Bladder microvascular endothelial cell (primary cell): ENCODE results near the gene UIMC1. TPM values are rescaled to one million over a fixed set of nuclear protein-coding genes. Genes with fewer than 3 reads are reported as not detected.

ENCODE experiments used
- total RNA-seq: library from RNA; depleted of rRNA; stranded (reverse); fragments of >200 nt; gene quantifications from 2 replicates; pipeline ENCODE4 v1.2.3, GENCODE V29; 2014

Gene UIMC1
- total RNA-seq = 33.0 and 71.6 TPM in 2 replicates

DNA sequence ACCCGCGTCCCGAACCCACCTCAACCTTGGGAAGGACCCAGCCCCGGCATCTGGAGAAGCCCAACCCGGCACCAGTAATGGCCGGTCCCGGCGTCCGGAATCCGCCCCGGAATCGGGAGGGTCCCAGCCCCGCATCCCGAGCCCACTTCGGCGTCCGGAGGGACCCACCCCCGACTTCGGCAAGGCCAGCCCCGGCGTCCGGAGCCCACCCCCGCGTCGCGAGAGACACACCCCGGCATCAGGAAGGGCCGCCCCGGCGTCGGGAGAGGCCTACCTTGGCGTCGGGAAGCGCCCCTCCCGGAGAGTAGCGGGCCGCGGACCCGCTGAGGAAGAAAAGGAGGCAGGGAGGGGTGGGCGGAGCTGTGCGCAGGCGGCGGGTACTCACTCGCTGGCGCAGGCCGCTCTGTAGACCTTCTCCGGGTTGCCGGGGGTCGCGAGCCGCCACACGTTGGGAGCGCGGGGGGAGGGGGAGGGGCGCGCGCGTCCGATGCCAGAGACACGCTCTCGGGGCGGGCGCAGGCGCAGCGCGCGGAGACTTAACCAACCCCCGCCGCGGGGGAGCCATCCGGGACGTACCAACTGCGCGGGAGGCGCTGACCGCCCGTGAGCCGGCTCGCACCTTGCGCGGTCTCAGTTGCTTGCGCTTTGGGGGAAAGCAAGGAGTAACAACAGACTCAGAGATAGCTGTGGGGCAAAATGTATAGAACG is at the start of gene UIMC1:
TSS of gene UIMC1 (minus strand) at position 515 of the 708 bp plus-strand sequence. CDS start 24,164 bp downstream, outside the sequence.

DNA sequence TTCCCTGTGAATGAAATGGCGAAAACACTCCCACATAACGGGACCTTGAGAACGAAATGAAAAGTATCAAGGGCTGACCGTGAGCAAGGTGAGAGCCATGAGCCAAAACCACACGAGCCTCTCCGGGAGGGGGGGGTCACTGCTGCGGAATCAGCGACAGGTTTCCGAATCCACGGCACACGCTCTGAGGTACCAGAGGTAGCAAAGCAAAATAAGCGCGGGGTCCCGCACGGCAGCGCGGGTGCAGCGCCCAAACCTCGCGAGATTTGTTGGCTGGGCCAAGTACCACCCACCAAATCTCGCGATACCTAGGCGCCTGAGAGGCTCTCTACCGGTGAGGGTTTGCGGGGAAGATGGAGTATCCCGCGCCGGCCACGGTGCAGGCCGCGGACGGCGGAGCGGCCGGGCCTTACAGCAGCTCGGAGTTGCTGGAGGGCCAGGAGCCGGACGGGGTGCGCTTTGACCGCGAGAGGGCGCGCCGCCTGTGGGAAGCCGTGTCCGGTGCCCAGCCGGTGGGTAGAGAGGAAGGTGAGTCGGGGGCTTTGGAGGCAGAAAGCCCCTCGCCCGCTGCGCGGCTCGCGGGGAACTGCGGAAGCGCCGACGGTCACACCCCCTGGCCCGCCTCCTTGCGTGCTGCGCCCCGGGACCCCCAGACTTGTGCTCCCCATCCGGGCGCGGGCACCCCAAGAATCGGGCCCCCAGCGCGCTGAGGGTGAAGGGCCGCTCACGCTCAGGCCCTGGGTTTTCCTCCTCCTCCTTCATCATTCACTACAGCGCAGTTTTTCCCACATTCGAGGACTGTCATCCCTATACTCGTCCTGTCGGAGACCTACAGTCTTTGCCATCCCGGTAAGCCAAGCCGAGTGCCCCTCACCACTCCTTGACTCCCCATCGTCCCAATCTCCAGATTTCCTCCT is 16.1 kb upstream of the UIMC1 start, which contains the start of gene ZNF346:
TSS of gene ZNF346 (plus strand) at position 311 of the 917 bp plus-strand sequence. CDS start at position 354, 43 bp downstream.

DNA sequence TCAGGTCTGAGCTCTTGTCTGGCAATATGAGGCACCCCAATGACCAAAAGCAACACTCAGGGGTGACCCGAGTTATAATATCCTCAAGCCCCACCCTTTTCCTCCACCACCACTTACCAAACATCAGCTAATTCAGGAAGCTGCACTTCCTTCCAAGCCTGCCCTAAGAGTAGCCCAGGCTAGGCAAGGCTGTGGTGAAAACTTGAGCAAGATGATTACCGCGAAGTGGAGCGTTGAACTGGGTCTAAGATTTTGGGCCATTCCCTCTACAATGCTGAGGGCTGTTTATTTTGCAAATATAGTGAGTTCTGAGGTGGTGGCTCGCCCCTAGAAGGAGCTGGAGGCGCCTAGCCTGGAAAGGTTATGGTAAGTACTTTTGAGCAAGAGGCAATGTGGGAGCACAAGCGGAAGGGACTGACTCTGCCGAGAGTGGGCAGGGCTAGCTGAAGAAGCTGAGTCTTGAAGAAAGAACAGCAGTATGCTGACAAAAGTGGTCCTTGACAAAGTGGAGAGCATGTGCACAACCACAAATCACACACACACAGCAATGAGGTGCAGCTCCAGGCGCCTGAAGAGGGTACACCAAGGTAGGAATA is 107.2 kb downstream of the UIMC1 start, which contains the start of gene HK3:
TSS of gene HK3 (minus strand) at position 51 of the 596 bp plus-strand sequence. CDS start 3,187 bp downstream, outside the sequence.

Other genes starting within 250 kb of the UIMC1 start
- 0.97 and 3.3 TPM in 2 replicates for gene UNC5A, start 196.2 kb downstream of the UIMC1 start, total RNA-seq
- gene HK3, start 107.4 kb downstream of the UIMC1 start, total RNA-seq = under 0.01 and 0.06 TPM in 2 replicates
- gene ZNF346, start 15.9 kb upstream of the UIMC1 start, total RNA-seq = 13.8 and 26.1 TPM in 2 replicates
- gene FGFR4, start 80.1 kb upstream of the UIMC1 start, total RNA-seq = 1.3 and 3.6 TPM in 2 replicates
- gene NSD1, start 127.0 kb upstream of the UIMC1 start, total RNA-seq = 25.1 and 53.0 TPM in 2 replicates